ENCODE results near the gene AP4M1.
A peak's percentile ranks its signal among the peaks of the same experiment; 100 is the strongest.

AP4M1 gene

DNA sequence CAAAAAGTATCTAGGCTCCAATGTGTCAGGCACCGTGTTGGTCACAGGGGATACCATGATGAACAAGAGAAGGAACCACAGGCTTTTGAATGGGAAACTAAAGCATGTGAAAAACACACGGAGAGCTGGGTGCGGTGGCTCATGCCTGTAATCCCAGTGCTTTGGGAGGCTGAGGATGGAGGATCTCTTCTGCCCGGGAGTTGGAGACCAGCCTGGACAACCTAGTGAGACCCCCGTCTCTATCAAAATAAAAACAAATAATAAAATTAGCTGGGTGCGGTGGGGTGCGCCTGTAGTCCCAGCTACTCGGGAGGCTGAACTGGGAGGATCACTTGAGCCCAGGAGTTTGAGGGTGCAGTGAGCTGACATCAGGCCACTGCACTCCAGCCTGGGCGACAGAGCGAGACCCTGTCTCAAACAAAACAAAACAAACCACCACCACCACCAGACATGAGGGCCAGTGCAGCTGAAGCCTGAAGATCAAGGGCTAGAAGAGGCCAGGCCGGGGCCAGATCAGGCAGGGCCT, 13.3 kb upstream of the AP4M1 start:
- DNase-seq = no peak
- Histone ChIP-seq H3K4me1 (ENCODE audit: low read length) (peaks cover 9% of the 10 kb centered on the region), H3K4me2 (ENCODE audit: low read depth, low read length) (peak overlapping the region; percentile 97), H3K27ac (ENCODE audit: low read length) (peak overlapping the region; percentile 47; the same call in 1 of the 2 replicates), H3K9ac (ENCODE audit: low read length) (peak overlapping the region; percentile 86), H3K79me2 (ENCODE audit: low read length) (peaks cover 26% of the 10 kb centered on the region), H3K9me2 (replicated peaks; ENCODE audit: insufficient read depth, low read length) (no peaks in the 10 kb centered on the region), H4K20me1 (ENCODE audit: insufficient read depth, low read length) (no peaks in the 10 kb centered on the region), H3K4me3 (ENCODE audit: low read length) (peak overlapping the region; percentile 83), H3K36me3 (replicated peaks; ENCODE audit: insufficient read depth, low read length) (peaks cover 8% of the 10 kb centered on the region), H2AFZ (ENCODE audit: low read length) (peak overlapping the region; percentile 65), H3K27me3 (replicated peaks; ENCODE audit: insufficient read depth, low read length) (no peaks in the 10 kb centered on the region), H3F3A (ENCODE audit: insufficient read depth, low read length) (peaks cover 33% of the 10 kb centered on the region), H3K9me3 (replicated peaks; ENCODE audit: insufficient read depth, low read length) (no peaks in the 10 kb centered on the region)
- no peak for TF ChIP-seq EZH2 (optimal IDR thresholded peaks at IDR 0.05; ENCODE audit: low read depth, low read length)
- no peak for TF ChIP-seq EZH2phosphoT487 (IDR thresholded peaks at IDR 0.05; ENCODE audit: low read length)
- TF ChIP-seq, protein P1, sequence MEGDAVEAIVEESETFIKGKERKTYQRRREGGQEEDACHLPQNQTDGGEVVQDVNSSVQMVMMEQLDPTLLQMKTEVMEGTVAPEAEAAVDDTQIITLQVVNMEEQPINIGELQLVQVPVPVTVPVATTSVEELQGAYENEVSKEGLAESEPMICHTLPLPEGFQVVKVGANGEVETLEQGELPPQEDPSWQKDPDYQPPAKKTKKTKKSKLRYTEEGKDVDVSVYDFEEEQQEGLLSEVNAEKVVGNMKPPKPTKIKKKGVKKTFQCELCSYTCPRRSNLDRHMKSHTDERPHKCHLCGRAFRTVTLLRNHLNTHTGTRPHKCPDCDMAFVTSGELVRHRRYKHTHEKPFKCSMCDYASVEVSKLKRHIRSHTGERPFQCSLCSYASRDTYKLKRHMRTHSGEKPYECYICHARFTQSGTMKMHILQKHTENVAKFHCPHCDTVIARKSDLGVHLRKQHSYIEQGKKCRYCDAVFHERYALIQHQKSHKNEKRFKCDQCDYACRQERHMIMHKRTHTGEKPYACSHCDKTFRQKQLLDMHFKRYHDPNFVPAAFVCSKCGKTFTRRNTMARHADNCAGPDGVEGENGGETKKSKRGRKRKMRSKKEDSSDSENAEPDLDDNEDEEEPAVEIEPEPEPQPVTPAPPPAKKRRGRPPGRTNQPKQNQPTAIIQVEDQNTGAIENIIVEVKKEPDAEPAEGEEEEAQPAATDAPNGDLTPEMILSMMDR (IDR thresholded peaks at IDR 0.05; ENCODE audit: low read length) = no peak

GRCh38 chr7:100088621-100089457, 12.6 kb upstream of the AP4M1 start, which contains the start of gene COPS6:
TSS of gene COPS6 (plus strand) at chr7:100088969. CDS start at chr7:100088991, 22 bp downstream.
- Histone ChIP-seq H3K9me3 (replicated peaks; ENCODE audit: insufficient read depth, low read length) (no peaks in the 10 kb centered on the region), H3K79me2 (ENCODE audit: low read length) (peaks cover 32% of the 10 kb centered on the region), H3K27ac (ENCODE audit: low read length) (peak within 1 kb of the TSS; percentile 47; the same call in 1 of the 2 replicates), H3K36me3 (replicated peaks; ENCODE audit: insufficient read depth, low read length) (peaks cover 15% of the 10 kb centered on the region), H3K4me3 (ENCODE audit: low read length) (peak within 1 kb of the TSS; percentile 83), H3K4me1 (ENCODE audit: low read length) (peaks cover 9% of the 10 kb centered on the region; the same call in 1 of the 2 replicates), H2AFZ (ENCODE audit: low read length) (peak within 1 kb of the TSS; percentile 65), H3K27me3 (replicated peaks; ENCODE audit: insufficient read depth, low read length) (no peaks in the 10 kb centered on the region), H3K9ac (ENCODE audit: low read length) (peak within 1 kb of the TSS; percentile 86), H3K9me2 (replicated peaks; ENCODE audit: insufficient read depth, low read length) (no peaks in the 10 kb centered on the region), H4K20me1 (ENCODE audit: insufficient read depth, low read length) (no peaks in the 10 kb centered on the region), H3K4me2 (ENCODE audit: low read depth, low read length) (peak within 1 kb of the TSS; percentile 97), H3F3A (ENCODE audit: insufficient read depth, low read length) (peaks cover 35% of the 10 kb centered on the region)
- peak; percentile 76 for DNase-seq
- no peak for TF ChIP-seq EZH2 (optimal IDR thresholded peaks at IDR 0.05; ENCODE audit: low read depth, low read length)
- TF ChIP-seq, protein P1 (IDR thresholded peaks at IDR 0.05; ENCODE audit: low read length) = no peak
- TF ChIP-seq EZH2phosphoT487 (IDR thresholded peaks at IDR 0.05; ENCODE audit: low read length) = no peak

DNA sequence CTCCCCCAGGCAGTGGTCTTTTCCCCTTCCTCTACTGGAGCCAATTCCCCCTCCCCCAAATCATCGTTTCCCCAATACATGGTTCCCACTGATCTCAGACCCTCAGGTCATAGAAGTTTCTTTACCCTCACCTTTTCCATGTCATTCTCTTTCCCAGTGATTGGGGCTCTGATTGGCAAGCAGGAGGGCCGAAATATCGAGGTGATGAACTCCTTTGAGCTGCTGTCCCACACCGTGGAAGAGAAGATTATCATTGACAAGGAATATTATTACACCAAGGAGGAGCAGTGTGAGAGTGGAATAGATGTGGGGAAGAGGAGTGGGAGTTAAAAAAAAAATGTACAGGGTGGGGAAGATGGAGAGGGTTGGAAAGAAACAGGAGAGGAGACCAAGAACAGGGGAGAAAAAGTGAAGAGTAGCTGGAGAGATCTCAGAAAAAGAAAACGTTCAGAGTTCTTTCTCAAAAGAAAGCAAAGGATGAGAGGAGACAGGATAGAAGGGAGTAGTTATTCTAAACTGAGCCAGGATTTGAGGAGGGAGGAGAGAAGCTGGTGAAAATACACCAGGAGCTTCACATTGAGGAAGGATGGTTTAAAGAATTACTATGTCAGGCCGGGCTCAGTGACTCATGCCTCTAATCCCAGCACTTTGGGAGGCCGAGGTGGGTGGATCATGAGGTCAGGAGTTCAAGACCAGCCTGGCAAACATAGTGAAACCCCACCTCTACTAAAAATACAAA, 11.8 kb upstream of the AP4M1 start:
- Histone ChIP-seq H4K20me1 (ENCODE audit: insufficient read depth, low read length) (no peaks in the 10 kb centered on the region), H3K27me3 (replicated peaks; ENCODE audit: insufficient read depth, low read length) (no peaks in the 10 kb centered on the region), H3K4me2 (ENCODE audit: low read depth, low read length) (peak overlapping the region; percentile 97), H3K9ac (ENCODE audit: low read length) (peak overlapping the region; percentile 86), H3K36me3 (replicated peaks; ENCODE audit: insufficient read depth, low read length) (peaks cover 23% of the 10 kb centered on the region), H3K27ac (ENCODE audit: low read length) (peak overlapping the region; percentile 47; the same call in 1 of the 2 replicates), H3K9me2 (replicated peaks; ENCODE audit: insufficient read depth, low read length) (no peaks in the 10 kb centered on the region), H3K79me2 (ENCODE audit: low read length) (peaks cover 40% of the 10 kb centered on the region), H3K4me1 (ENCODE audit: low read length) (peaks cover 9% of the 10 kb centered on the region; the same call in 1 of the 2 replicates), H2AFZ (ENCODE audit: low read length) (peak overlapping the region; percentile 65), H3F3A (ENCODE audit: insufficient read depth, low read length) (peaks cover 43% of the 10 kb centered on the region), H3K9me3 (replicated peaks; ENCODE audit: insufficient read depth, low read length) (no peaks in the 10 kb centered on the region), H3K4me3 (ENCODE audit: low read length) (peak overlapping the region; percentile 83)
- TF ChIP-seq, protein P1 (IDR thresholded peaks at IDR 0.05; ENCODE audit: low read length) = no peak
- TF ChIP-seq EZH2phosphoT487 (IDR thresholded peaks at IDR 0.05; ENCODE audit: low read length) (no peak), EZH2 (optimal IDR thresholded peaks at IDR 0.05; ENCODE audit: low read depth, low read length) (no peak)
- DNase-seq = no peak

Measured in MM.1S (cell line).